ENCODE results near the gene PPM1N.

The PPM1N gene

GRCh38 chr19:45498411-45499195, at the start of gene PPM1N:
PPM1N (plus strand) TSS chr19:45498443; CDS start chr19:45498473, 30 bp downstream.
- DNase-seq (ENCODE audit: low spot score) = peak; percentile 72
- peak; percentile 17 for TF ChIP-seq CTCF (IDR thresholded peaks at IDR 0.05; ENCODE audit: extremely low read depth, missing control alignments)

- TF ChIP-seq CTCF (IDR thresholded peaks at IDR 0.05; ENCODE audit: extremely low read depth, missing control alignments) = no peak
- no peak for DNase-seq (ENCODE audit: low spot score)
Measured at GRCh38 chr19:45448887-45449299, 49.4 kb upstream of the PPM1N start.

GRCh38 chr19:45450012-45450333, 48.3 kb upstream of the PPM1N start:
- TF ChIP-seq CTCF (IDR thresholded peaks at IDR 0.05; ENCODE audit: extremely low read depth, missing control alignments) = no peak
- no peak for DNase-seq (ENCODE audit: low spot score)

GRCh38 chr19:45451131-45451849, 47.0 kb upstream of the PPM1N start:
- TF ChIP-seq CTCF (IDR thresholded peaks at IDR 0.05; ENCODE audit: extremely low read depth, missing control alignments) = no peak
- no peak for DNase-seq (ENCODE audit: low spot score)

GRCh38 chr19:45451850-45452387, 46.3 kb upstream of the PPM1N start:
- TF ChIP-seq CTCF (IDR thresholded peaks at IDR 0.05; ENCODE audit: extremely low read depth, missing control alignments) = no peak
- no peak for DNase-seq (ENCODE audit: low spot score)

GRCh38 chr19:45455707-45456499, 42.3 kb upstream of the PPM1N start:
- TF ChIP-seq CTCF (IDR thresholded peaks at IDR 0.05; ENCODE audit: extremely low read depth, missing control alignments) = no peak
- DNase-seq (ENCODE audit: low spot score) = peak; percentile 74
